Measurements from ENCODE around the gene PSORS1C2.

DNA sequence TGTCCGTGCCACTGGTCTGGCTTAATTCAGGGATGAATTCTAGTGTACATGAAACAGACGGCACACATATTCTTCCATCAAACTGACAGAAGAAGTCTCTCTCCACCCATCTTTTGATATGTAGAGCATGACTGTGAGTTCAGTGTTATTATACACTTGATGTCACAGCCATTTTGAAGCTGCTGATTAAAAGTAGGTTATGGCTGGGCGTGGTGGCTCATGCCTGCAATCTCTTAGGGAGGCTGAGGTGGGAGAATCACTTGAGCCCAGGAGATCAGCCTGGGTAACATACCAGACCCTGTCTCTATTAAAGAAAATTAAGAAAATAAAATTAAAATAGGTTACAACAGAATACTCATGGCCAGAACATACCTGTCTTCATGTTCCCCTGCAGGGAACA lies 47.2 kb downstream of the PSORS1C2 start:
- TF ChIP-seq, protein P1, sequence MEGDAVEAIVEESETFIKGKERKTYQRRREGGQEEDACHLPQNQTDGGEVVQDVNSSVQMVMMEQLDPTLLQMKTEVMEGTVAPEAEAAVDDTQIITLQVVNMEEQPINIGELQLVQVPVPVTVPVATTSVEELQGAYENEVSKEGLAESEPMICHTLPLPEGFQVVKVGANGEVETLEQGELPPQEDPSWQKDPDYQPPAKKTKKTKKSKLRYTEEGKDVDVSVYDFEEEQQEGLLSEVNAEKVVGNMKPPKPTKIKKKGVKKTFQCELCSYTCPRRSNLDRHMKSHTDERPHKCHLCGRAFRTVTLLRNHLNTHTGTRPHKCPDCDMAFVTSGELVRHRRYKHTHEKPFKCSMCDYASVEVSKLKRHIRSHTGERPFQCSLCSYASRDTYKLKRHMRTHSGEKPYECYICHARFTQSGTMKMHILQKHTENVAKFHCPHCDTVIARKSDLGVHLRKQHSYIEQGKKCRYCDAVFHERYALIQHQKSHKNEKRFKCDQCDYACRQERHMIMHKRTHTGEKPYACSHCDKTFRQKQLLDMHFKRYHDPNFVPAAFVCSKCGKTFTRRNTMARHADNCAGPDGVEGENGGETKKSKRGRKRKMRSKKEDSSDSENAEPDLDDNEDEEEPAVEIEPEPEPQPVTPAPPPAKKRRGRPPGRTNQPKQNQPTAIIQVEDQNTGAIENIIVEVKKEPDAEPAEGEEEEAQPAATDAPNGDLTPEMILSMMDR (IDR thresholded peaks at IDR 0.05): no peak
- TF ChIP-seq POLR2AphosphoS5 (IDR thresholded peaks at IDR 0.05) (no peak), POLR2A (IDR thresholded peaks at IDR 0.05; ENCODE audit: low read depth) (no peak), EP300 (IDR thresholded peaks at IDR 0.05) (no peak)

All from esophagus muscularis mucosa (tissue), 4 donors.